Mammary epithelial cell (primary cell): Measurements from ENCODE around the gene DPPA2.

Experiments used
- CTCF ChIP-seq, 2 donors: IDR thresholded peaks in 1 of 2; conservative IDR thresholded peaks in 1 of 2; 2 replicates each; pipeline ENCODE4 v1.5.1; 2011 to 2012; ENCODE audit warnings: inconsistent platforms in 2 of 2, low read length in 2 of 2, mild to moderate bottlenecking in 2 of 2, control low read depth in 1 of 2, low read depth in 1 of 2; ENCODE audit not compliant: insufficient read depth in 1 of 2; ENCODE audit errors: extremely low read depth in 1 of 2
- EZH2 ChIP-seq: IDR thresholded peaks from 2 replicates; pipeline ENCODE4 v1.6.1; 2012; ENCODE audit warnings: low read length, inconsistent platforms, borderline replicate concordance

- no peak for TF ChIP-seq CTCF (conservative IDR thresholded peaks at IDR 0.05 in 1 of 2, IDR thresholded peaks at IDR 0.05 in 1 of 2; ENCODE audit: extremely low read depth in 1 of 2, insufficient read depth in 1 of 2, low read depth in 1 of 2, low read length in 2 of 2)
- TF ChIP-seq EZH2, result no peak
Observed at GRCh38 chr3:109336291-109336861, 20.1 kb upstream of the DPPA2 start.
